ENCODE data around the gene TMEM236.
"Not testable (repeated sequence)": the region's sequence is repeated elsewhere in the genome, so short reads cannot be mapped to it uniquely, and the experiment has no call there.

Gene TMEM236, protein sequence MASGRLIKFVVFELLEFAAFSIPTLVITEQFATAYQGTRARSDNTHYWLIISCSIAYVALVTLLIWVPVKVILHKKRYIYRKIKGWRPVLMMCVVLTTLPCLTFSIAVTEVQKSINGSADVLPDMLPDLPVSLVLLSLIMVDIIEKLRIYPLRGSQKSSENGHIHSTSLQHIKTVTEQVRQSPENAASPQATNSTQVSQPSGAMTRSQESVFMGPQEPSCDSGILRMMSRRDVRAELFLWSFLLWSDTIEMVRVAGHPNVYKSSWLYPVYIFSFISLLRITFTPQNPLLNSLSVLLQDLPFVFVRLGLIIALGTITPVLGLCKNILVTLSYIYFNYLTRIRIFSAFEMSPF

GRCh38 chr10:17751781-17752445 is at the start of gene TMEM236:
TSS of gene TMEM236 (plus strand) at chr10:17752201. CDS start at chr10:17752296, 95 bp downstream.
- FAIRE-seq (peak; percentile 60), DNase-seq (ENCODE audit: low spot score) (no peak)

GRCh38 chr10:17703706-17704105 is 48.3 kb upstream of the TMEM236 start:
- FAIRE-seq: no peak

DNA sequence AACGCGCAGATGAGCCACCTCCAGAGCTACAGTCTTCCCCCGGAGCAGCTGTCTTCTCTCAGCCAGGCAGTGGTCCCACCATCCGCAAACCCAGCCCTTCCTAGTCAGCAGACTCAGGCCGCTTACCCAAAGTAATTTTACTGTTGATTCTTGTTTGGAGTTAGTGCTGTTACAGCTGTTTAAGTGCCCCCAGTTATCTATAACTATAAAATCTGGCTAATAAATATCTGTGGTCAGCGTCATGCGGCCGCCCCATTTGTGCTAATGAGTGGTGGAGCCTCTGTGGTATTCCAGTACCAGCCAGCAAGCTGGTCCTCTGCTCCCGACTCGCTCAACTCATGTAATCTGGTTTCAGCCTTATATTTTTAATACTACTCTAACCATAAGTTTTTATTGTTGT is 43.2 kb upstream of the TMEM236 start:
- FAIRE-seq (no peak), DNase-seq (ENCODE audit: low spot score) (no peak)

More at GRCh38 chr10:17703706-17704105, 48.3 kb upstream of the TMEM236 start:
- DNase-seq (ENCODE audit: low spot score): no peak

- DNase-seq (ENCODE audit: low spot score): no peak
- no peak for FAIRE-seq
These were observed 42.5 kb upstream of the TMEM236 start for GRCh38 chr10:17709492-17709891.

- DNase-seq (ENCODE audit: low spot score) (no peak), FAIRE-seq (no peak)
These were observed 41.8 kb upstream of the TMEM236 start for GRCh38 chr10:17710181-17710580.

- DNase-seq (ENCODE audit: low spot score): no peak
- no peak for FAIRE-seq
These were observed 39.9 kb upstream of the TMEM236 start for GRCh38 chr10:17712053-17712452.

- DNase-seq (ENCODE audit: low spot score) (no peak), FAIRE-seq (no peak)
These were observed 39.1 kb upstream of the TMEM236 start for GRCh38 chr10:17712717-17713471.

- no peak for FAIRE-seq
- no peak for DNase-seq (ENCODE audit: low spot score)
These were observed 38.2 kb upstream of the TMEM236 start for GRCh38 chr10:17713758-17714157.

DNA sequence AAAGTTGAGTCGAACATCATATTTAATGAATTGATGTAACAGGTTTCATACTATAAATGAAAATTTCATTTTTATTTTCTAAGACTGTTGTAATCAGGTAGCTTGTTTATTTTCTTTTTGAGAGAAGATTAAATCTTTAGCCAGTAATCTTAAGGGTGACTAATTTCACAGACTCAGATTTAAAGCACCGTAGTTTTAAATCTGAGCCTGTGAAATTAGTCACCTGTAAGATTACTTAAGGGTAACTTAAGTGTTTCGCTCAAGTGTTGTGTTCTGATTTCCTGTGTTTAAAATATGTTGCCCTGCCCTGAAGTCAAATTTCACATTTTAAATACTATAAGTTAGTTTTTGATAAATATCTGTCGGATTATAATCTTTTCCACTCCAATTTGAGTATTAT is 35.8 kb upstream of the TMEM236 start:
- DNase-seq (ENCODE audit: low spot score) (no peak), FAIRE-seq (no peak)

GRCh38 chr10:17722317-17723014 is 29.5 kb upstream of the TMEM236 start:
- not testable (repeated sequence) for FAIRE-seq; DNase-seq (ENCODE audit: low spot score)

GRCh38 chr10:17725703-17726102 is 26.3 kb upstream of the TMEM236 start:
- FAIRE-seq (no peak), DNase-seq (ENCODE audit: low spot score) (no peak)

DNA sequence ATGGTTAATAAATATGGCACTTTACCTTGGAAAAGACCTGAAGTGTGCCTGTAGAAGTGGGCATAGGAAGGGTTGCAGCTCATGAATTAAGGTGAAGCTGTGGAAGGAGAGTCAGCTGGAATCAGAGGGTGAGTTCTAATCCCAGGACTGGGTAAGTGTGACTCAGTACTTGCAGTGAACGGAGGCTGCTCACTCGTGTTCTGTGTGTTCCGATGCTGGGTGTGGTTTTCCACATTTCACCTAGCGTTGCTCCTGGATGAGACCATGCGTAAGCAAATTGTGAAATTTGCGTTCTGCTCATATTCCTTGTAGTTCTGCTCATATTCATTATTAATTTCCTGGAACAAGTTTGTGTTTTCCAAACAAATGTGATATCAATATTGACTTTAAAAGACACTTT is 22.4 kb upstream of the TMEM236 start:
- DNase-seq (ENCODE audit: low spot score) (no peak), FAIRE-seq (no peak)

- DNase-seq (ENCODE audit: low spot score) (no peak), FAIRE-seq (no peak)
These were observed 21.3 kb upstream of the TMEM236 start for GRCh38 chr10:17730667-17731066.

- DNase-seq (ENCODE audit: low spot score) (no peak), FAIRE-seq (no peak)
These were observed 20.5 kb upstream of the TMEM236 start for GRCh38 chr10:17731331-17732020.

GRCh38 chr10:17733620-17734019 is 18.4 kb upstream of the TMEM236 start:
- no peak for DNase-seq (ENCODE audit: low spot score)
- no peak for FAIRE-seq

- no peak for DNase-seq (ENCODE audit: low spot score)
- FAIRE-seq: no peak
These were observed 17.4 kb upstream of the TMEM236 start for GRCh38 chr10:17734432-17735080.

GRCh38 chr10:17735166-17735941 is 16.6 kb upstream of the TMEM236 start:
- no peak for FAIRE-seq
- DNase-seq (ENCODE audit: low spot score): no peak

DNA sequence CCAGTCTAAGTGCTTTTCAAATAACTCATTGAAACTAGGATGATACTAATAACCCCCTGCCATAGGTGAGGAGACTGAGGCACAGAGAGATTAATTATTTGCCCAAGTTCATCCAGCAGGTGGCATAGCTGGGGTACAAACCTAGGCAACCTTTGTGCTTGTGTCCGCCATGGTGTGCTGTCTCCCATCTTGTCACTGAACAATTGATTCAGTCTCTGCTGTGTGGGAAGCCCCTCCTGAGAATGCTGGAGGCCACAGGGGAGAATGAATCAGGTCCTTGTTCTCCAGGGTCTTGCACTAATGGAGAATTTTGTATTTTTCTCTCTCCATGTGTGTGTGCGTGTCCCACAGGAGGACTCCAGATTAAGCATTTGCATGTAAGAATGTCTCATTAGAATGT is 15.8 kb upstream of the TMEM236 start:
- DNase-seq (ENCODE audit: low spot score): no peak
- no peak for FAIRE-seq

Measured in RCC 7860 (cell line).